Glomerular visceral epithelial cell (primary cell): ENCODE results near the gene ABCC4.
"Not testable (repeated sequence)": the region's sequence is repeated elsewhere in the genome, so short reads cannot be mapped to it uniquely, and the experiment has no call there.

Experiments used
- DNase-seq: peaks from one replicate; pipeline ENCODE4 v3.0.0-alpha.2; 2016; ENCODE audit errors: extremely low spot score

Gene ABCC4

GRCh38 chr13:95229855-95230254, 71.4 kb downstream of the ABCC4 start:
- no peak for DNase-seq

- no peak for DNase-seq
Observed at GRCh38 chr13:95228130-95228529, 73.1 kb downstream of the ABCC4 start.

GRCh38 chr13:95226932-95227695, 74.1 kb downstream of the ABCC4 start:
- DNase-seq, result no peak

GRCh38 chr13:95226476-95226875, 74.8 kb downstream of the ABCC4 start:
- DNase-seq, result no peak

GRCh38 chr13:95226050-95226449, 75.2 kb downstream of the ABCC4 start:
- DNase-seq, result no peak

- DNase-seq, result no peak
Observed at GRCh38 chr13:95224064-95224463, 77.2 kb downstream of the ABCC4 start.

- no peak for DNase-seq
Observed at GRCh38 chr13:95222733-95223018, 78.6 kb downstream of the ABCC4 start.

GRCh38 chr13:95221971-95222732, 79.1 kb downstream of the ABCC4 start:
- DNase-seq, result no peak

- DNase-seq, result no peak
Observed at GRCh38 chr13:95220611-95221010, 80.6 kb downstream of the ABCC4 start.

GRCh38 chr13:95217920-95218830, 83.1 kb downstream of the ABCC4 start:
- DNase-seq, result no peak

GRCh38 chr13:95216182-95216581, 85.1 kb downstream of the ABCC4 start:
- no peak for DNase-seq

- no peak for DNase-seq
Observed at GRCh38 chr13:95212983-95213850, 88.0 kb downstream of the ABCC4 start.

GRCh38 chr13:95209109-95209508, 92.1 kb downstream of the ABCC4 start:
- no peak for DNase-seq

- peak; percentile 10 for DNase-seq
Observed at GRCh38 chr13:95207769-95208366, 93.4 kb downstream of the ABCC4 start.

GRCh38 chr13:95206116-95206515, 95.1 kb downstream of the ABCC4 start:
- no peak for DNase-seq

- DNase-seq, result no peak
Observed at GRCh38 chr13:95204231-95204765, 97.0 kb downstream of the ABCC4 start.

- DNase-seq, result no peak
Observed at GRCh38 chr13:95201814-95202651, 99.2 kb downstream of the ABCC4 start.

GRCh38 chr13:95200386-95200957, 100.8 kb downstream of the ABCC4 start:
- not testable (repeated sequence) for DNase-seq

- DNase-seq, result peak; percentile 49
Observed at GRCh38 chr13:95199896-95200295, 101.4 kb downstream of the ABCC4 start.
